ENCODE measurements around the gene NSRP1. TPM values are rescaled to one million over a fixed set of nuclear protein-coding genes. Genes with fewer than 3 reads are reported as not detected.

NSRP1 gene
- total and polyA plus RNA-seq, 12 donors: 19.5 to 47.5 (median 26.5) TPM

GRCh38 chr17:30220414-30220813 is 103.8 kb downstream of the NSRP1 start:
- DNase-seq: no peak
- H3K9me3 ChIP-seq: no peaks in the 10 kb centered on the region
- H3K27ac ChIP-seq: no peak overlapping the region
- no peak overlapping the region for H3K4me3 ChIP-seq
- H3K27me3 ChIP-seq: no peaks in the 10 kb centered on the region
- intact Hi-C loops (cut with DNase I): no loop called here
- TF ChIP-seq, protein P1, sequence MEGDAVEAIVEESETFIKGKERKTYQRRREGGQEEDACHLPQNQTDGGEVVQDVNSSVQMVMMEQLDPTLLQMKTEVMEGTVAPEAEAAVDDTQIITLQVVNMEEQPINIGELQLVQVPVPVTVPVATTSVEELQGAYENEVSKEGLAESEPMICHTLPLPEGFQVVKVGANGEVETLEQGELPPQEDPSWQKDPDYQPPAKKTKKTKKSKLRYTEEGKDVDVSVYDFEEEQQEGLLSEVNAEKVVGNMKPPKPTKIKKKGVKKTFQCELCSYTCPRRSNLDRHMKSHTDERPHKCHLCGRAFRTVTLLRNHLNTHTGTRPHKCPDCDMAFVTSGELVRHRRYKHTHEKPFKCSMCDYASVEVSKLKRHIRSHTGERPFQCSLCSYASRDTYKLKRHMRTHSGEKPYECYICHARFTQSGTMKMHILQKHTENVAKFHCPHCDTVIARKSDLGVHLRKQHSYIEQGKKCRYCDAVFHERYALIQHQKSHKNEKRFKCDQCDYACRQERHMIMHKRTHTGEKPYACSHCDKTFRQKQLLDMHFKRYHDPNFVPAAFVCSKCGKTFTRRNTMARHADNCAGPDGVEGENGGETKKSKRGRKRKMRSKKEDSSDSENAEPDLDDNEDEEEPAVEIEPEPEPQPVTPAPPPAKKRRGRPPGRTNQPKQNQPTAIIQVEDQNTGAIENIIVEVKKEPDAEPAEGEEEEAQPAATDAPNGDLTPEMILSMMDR (IDR thresholded peaks at IDR 0.05): no peak
- WGBS, 2 donors: 86 to 89% methylated on average over 5 of the region's 5 CpGs
- no peak for ATAC-seq
- no peaks in the 10 kb centered on the region for H3K4me1 ChIP-seq
- H3K36me3 ChIP-seq: no peaks in the 10 kb centered on the region

GRCh38 chr17:30221346-30221745 is 104.7 kb downstream of the NSRP1 start:
- WGBS, 2 donors: 92% methylated on average over 10 of the region's 10 CpGs
- no peak overlapping the region for H3K27ac ChIP-seq
- no peaks in the 10 kb centered on the region for H3K27me3 ChIP-seq
- H3K9me3 ChIP-seq: no peaks in the 10 kb centered on the region
- ATAC-seq: no peak
- H3K4me1 ChIP-seq: no peaks in the 10 kb centered on the region
- no peak for DNase-seq
- TF ChIP-seq, protein P1 (IDR thresholded peaks at IDR 0.05): no peak
- intact Hi-C loops (cut with DNase I): no loop called here
- no peaks in the 10 kb centered on the region for H3K36me3 ChIP-seq
- H3K4me3 ChIP-seq: no peak overlapping the region

DNA sequence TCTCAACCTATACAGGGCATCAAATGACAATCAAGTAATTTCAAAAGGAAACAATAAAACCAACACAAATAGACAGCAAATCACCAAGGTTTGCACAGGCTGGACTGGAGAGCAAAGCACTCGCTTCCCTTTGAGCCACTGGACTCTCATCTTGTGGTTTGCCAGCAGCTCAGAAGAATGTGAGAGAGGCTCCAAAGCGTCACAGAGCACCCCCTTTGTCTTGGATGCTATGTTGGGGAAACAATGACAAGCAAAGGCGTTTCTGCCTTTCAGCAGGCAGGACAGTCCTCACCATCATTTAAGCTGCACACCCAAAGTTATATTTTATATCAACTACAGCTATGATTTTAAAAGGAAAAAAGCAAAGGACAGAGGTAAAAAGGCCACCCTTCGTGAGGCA is 105.6 kb downstream of the NSRP1 start:
- H3K9me3 ChIP-seq: no peaks in the 10 kb centered on the region
- no peak overlapping the region for H3K4me3 ChIP-seq
- H3K27ac ChIP-seq: no peak overlapping the region
- TF ChIP-seq, protein P1 (IDR thresholded peaks at IDR 0.05): no peak
- H3K36me3 ChIP-seq: no peaks in the 10 kb centered on the region
- no peaks in the 10 kb centered on the region for H3K4me1 ChIP-seq
- DNase-seq (no peak), ATAC-seq (no peak)
- WGBS, 2 donors: 92 to 94% methylated on average over 4 of the region's 4 CpGs
- intact Hi-C loops (cut with DNase I): no loop called here
- H3K27me3 ChIP-seq: peaks cover 0 to 4% (median 0%) of the 10 kb centered on the region in 7 donors

DNA sequence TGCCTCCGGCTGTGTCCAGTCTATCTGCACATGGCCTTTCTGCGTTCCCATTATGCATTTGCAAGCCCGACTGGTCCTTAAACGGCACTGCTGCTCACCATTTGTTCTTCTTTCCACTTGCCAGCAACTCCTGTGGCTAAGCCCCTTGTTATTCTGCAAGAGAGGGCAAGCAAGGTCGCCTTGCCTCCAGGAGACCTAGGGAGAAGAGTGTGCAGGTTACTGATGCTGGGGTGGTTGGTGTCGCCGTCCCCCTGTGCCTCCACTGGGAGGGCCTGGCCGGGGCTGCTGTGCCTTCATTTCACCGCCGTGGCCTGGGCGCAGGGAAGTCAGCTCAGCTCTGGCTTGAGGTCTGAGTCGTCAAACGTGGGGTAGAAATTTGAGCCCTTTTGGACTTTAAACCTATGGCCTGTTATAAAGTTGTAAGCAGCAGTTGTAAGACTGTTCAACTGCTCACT is 106.1 kb downstream of the NSRP1 start:
- Histone ChIP-seq H3K4me1 (no peaks in the 10 kb centered on the region), H3K4me3 (no peak overlapping the region), H3K36me3 (no peaks in the 10 kb centered on the region), H3K27ac (no peak overlapping the region), H3K9me3 (no peaks in the 10 kb centered on the region), H3K27me3 (peaks cover 0 to 4% (median 0%) of the 10 kb centered on the region in 7 donors)
- WGBS, 2 donors: 88 to 89% methylated on average over 13 of the region's 13 CpGs
- DNase-seq (no peak), ATAC-seq (peak in 1 of 8 donors; percentile 30)
- intact Hi-C loops (cut with DNase I): no loop called here
- TF ChIP-seq, protein P1 (IDR thresholded peaks at IDR 0.05): no peak

Measured in heart right ventricle (tissue), 16 donors.